ENCODE results near the gene FRRS1L.

DNA sequence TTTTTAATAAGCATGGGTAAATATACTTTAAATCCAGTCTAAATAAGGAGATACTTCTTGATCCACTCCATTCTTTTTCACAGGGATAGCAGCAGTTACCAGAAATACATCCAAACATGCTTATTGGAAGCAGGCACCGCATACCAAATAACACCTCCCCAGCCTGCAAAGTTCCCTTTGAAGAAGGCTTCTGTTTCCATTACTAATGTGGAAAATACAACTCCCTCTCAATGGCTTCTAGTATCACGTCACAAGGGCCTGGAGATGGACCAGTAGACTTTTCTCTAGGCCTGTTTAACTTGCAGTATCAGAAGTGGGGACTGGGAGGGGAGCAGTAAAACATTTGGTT lies 68.1 kb downstream of the FRRS1L start:
- TF ChIP-seq POLR2A (IDR thresholded peaks at IDR 0.05; ENCODE audit: low read depth, low read length) (no peak), POLR2AphosphoS5 (IDR thresholded peaks at IDR 0.05; ENCODE audit: low read depth, low read length) (no peak), POU2F2 (IDR thresholded peaks at IDR 0.05; ENCODE audit: low read depth, low read length) (no peak), TAF1 (IDR thresholded peaks at IDR 0.05; ENCODE audit: low read depth, low read length) (no peak)

Data from GM12891 (cell line).